Esophagus muscularis mucosa (tissue), 4 donors: ENCODE data around the gene TTC9. TPM values are rescaled to one million over a fixed set of nuclear protein-coding genes. Genes with fewer than 3 reads are reported as not detected.

ENCODE experiments used
- DNase-seq: peaks from one replicate; pipeline ENCODE4 v3.0.0-alpha.2; 2017; ENCODE audit errors: extremely low spot score
- H3K27ac ChIP-seq, 4 donors: fragments of 200-600 bp; sonication (generic); replicated peaks in 1 of 4; 1 replicate in 3 of 4; 2 replicates in 1 of 4; pipeline ENCODE4 v1.5.1; 2016 to 2019; ENCODE audit warnings: mild to moderate bottlenecking in 1 of 4
- H3K27me3 ChIP-seq, 4 donors: fragments of 200-600 bp; sonication (generic); one replicate each; pipeline versions ENCODE4 v1.5.1 to v1.6.0; 2016 to 2019
- H3K36me3 ChIP-seq, 4 donors: fragments of 200-600 bp; sonication (generic); one replicate each; pipeline ENCODE4 v1.5.1; 2016 to 2019
- H3K4me1 ChIP-seq, 4 donors: fragments of 200-600 bp; sonication (generic); one replicate each; pipeline ENCODE4 v1.5.1; 2016 to 2019
- H3K4me3 ChIP-seq, 4 donors: fragments of 200-600 bp; sonication (generic); 1 replicate in 2 of 4; 2 replicates in 2 of 4; pipeline ENCODE4 v1.5.1; 2016 to 2019; ENCODE audit warnings: mild to moderate bottlenecking in 4 of 4, moderate library complexity in 1 of 4
- H3K9me3 ChIP-seq, 4 donors: fragments of 200-600 bp; sonication (generic); 1 replicate in 3 of 4; 2 replicates in 1 of 4; pipeline ENCODE4 v1.5.1; 2016 to 2019
- CTCF ChIP-seq, 3 experiments: fragments of 200-600 bp in 2 of 3; fragments of 450-650 bp in 1 of 3; sonication (generic) in 2 of 3; IDR thresholded peaks; one replicate each; pipeline ENCODE4 v1.5.1; 2017 to 2019; ENCODE audit warnings: antibody characterized with exemption in 3 of 3, mild to moderate bottlenecking in 2 of 3, moderate library complexity in 1 of 3
- EP300 ChIP-seq: sonication (generic); formaldehyde crosslinking; IDR thresholded peaks from one replicate; pipeline ENCODE4 v1.6.1; 2017; ENCODE audit warnings: antibody characterized with exemption
- POLR2A ChIP-seq: fragments of 450-650 bp; IDR thresholded peaks from one replicate; pipeline ENCODE4 v1.6.1; 2017; ENCODE audit warnings: antibody characterized with exemption, moderate library complexity, mild to moderate bottlenecking, low read depth
- POLR2AphosphoS5 ChIP-seq, 2 donors: sonication (generic); formaldehyde crosslinking; IDR thresholded peaks; one replicate each; pipeline ENCODE4 v1.6.1; 2017; ENCODE audit warnings: antibody characterized with exemption in 2 of 2
- WGBS: methylation state at CpG from one replicate; pipeline ENCODE4 v1.1.5; 2018; 5-methylcytosine and 5-hydroxymethylcytosine counted together
- intact Hi-C: fragments of 100-400 bp; cut with DNase I; formaldehyde crosslinking; loops from one replicate; pipeline ENCODE4 v1.15.1; 2023
- total RNA-seq, 4 donors: library from RNA; depleted of rRNA; stranded (reverse); fragments of >200 nt; gene quantifications; one replicate each; pipeline versions ENCODE4 v1.1.0 to v1.2.1, GENCODE V29; 2016

The TTC9 gene
- total RNA-seq, 4 donors from 2014 or later = 0.99 to 3.4 (median 1.9) TPM

DNA sequence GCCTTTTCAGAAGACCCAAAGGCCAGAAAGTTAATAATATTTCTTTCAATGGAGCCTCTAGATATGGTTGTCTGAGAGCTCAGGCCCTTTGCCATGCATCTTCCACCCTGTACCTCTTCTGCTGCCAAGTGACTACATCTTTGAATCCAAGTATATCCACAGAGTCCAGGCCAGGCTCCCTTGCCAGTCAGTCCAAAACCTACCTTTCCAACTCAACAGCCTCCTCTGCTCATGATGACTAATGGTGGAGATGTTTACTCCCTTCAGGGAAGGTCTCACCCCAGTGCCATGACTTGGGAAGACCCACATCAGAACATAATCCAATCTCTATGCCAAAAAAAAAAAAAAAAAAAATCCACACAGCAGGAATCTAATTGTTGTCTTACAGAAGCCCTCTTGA, 20.4 kb downstream of the TTC9 start:
- Histone ChIP-seq H3K4me1 (peaks cover 0 to 10% (median 9%) of the 10 kb centered on the region in 4 donors), H3K4me3 (no peak overlapping the region), H3K27me3 (peaks cover 0 to under 1% (median 0%) of the 10 kb centered on the region in 4 donors), H3K9me3 (no peaks in the 10 kb centered on the region), H3K36me3 (no peaks in the 10 kb centered on the region), H3K27ac (no peak overlapping the region)
- DNase-seq = no peak
- no peak for TF ChIP-seq POLR2AphosphoS5 (IDR thresholded peaks at IDR 0.05)
- no peak for TF ChIP-seq POLR2A
- no peak for TF ChIP-seq EP300
- no peak for TF ChIP-seq CTCF (IDR thresholded peaks at IDR 0.05)
- intact Hi-C loops = no loop called here

DNA sequence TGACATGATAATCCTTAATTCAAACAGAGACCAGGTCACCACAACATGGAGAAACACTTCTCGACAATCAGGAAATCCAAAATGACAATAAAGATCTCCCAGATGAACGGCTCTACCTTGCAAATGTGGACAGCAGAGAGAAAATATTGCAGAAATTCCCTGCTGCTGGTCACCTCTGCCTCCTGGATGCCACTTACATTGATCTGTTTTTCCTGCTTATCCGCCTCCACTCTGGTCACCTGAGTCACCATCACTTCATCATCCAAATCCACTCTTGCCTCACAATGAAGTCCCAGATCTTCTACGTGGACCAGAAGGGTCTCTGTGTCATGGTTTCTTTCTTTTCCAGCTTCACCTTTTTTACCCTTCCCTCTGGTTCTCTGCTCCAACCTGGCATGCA, 21.1 kb downstream of the TTC9 start:
- intact Hi-C loops = no loop called here
- H3K27me3 ChIP-seq = no peaks in the 10 kb centered on the region
- H3K4me1 ChIP-seq = peaks cover 0 to 10% (median 9%) of the 10 kb centered on the region in 4 donors
- TF ChIP-seq POLR2A = no peak
- no peak for TF ChIP-seq CTCF (IDR thresholded peaks at IDR 0.05)
- no peak for TF ChIP-seq POLR2AphosphoS5 (IDR thresholded peaks at IDR 0.05)
- TF ChIP-seq EP300 = no peak
- no peak overlapping the region for H3K4me3 ChIP-seq
- DNase-seq = no peak
- 89% methylated on average over 4 of the region's 4 CpGs for WGBS
- no peaks in the 10 kb centered on the region for H3K9me3 ChIP-seq
- H3K27ac ChIP-seq = no peak overlapping the region
- no peaks in the 10 kb centered on the region for H3K36me3 ChIP-seq

- DNase-seq = no peak
- Histone ChIP-seq H3K4me1 (peaks cover 0 to 10% (median 9%) of the 10 kb centered on the region in 4 donors), H3K36me3 (no peaks in the 10 kb centered on the region), H3K27me3 (no peaks in the 10 kb centered on the region), H3K27ac (no peak overlapping the region), H3K9me3 (no peaks in the 10 kb centered on the region), H3K4me3 (no peak overlapping the region)
- 66% methylated on average over 4 of the region's 4 CpGs for WGBS
- TF ChIP-seq POLR2AphosphoS5 (IDR thresholded peaks at IDR 0.05) (no peak), POLR2A (no peak), CTCF (IDR thresholded peaks at IDR 0.05) (no peak), EP300 (no peak)
- intact Hi-C loops = no loop called here
Observed at GRCh38 chr14:70663707-70664179, 22.0 kb downstream of the TTC9 start.

- H3K4me3 ChIP-seq = no peak overlapping the region
- no peak for DNase-seq
- intact Hi-C loops = no loop called here
- H3K9me3 ChIP-seq = no peaks in the 10 kb centered on the region
- H3K36me3 ChIP-seq = no peaks in the 10 kb centered on the region
- TF ChIP-seq POLR2AphosphoS5 (IDR thresholded peaks at IDR 0.05) (no peak), CTCF (IDR thresholded peaks at IDR 0.05) (no peak), EP300 (no peak), POLR2A (no peak)
- H3K4me1 ChIP-seq = peaks cover 0 to 10% (median 9%) of the 10 kb centered on the region in 4 donors
- WGBS = 79% methylated on average over 6 of the region's 6 CpGs
- H3K27me3 ChIP-seq = no peaks in the 10 kb centered on the region
- no peak overlapping the region for H3K27ac ChIP-seq
Observed at GRCh38 chr14:70664698-70665447, 23.2 kb downstream of the TTC9 start.
